Body of pancreas (tissue), 4 donors: Measurements from ENCODE around the gene INF2.

Source experiments
- CTCF ChIP-seq, 7 experiments: fragments of 450-650 bp in 4 of 7; fragments of 200-600 bp in 3 of 7; sonication (generic) in 3 of 7; IDR thresholded peaks; one replicate each; pipeline ENCODE4 v1.5.1; 2016 to 2019; ENCODE audit warnings: antibody characterized with exemption in 7 of 7
- POLR2A ChIP-seq, 3 donors: fragments of 450-650 bp; IDR thresholded peaks; one replicate each; pipeline ENCODE4 v1.6.1; 2016; ENCODE audit warnings: antibody characterized with exemption in 3 of 3, mild to moderate bottlenecking in 2 of 3

- TF ChIP-seq CTCF (IDR thresholded peaks at IDR 0.05), result no peak
- no peak for TF ChIP-seq POLR2A (IDR thresholded peaks at IDR 0.05)
Observed at GRCh38 chr14:104699426-104699748, 10.0 kb downstream of the INF2 start.
